CD4-positive, alpha-beta T cell (primary cell): ENCODE measurements around the gene SLC51A. TPM values are rescaled to one million over a fixed set of nuclear protein-coding genes. Genes with fewer than 3 reads are reported as not detected.
"Not testable (repeated sequence)": the region's sequence is repeated elsewhere in the genome, so short reads cannot be mapped to it uniquely, and the experiment has no call there.

Experiments
- ATAC-seq: fragments of 200-7000 bp; cut with Tn5 transposase; one replicate; pipeline ENCODE4 v1.10.0; 2022; ENCODE audit warnings: mild to moderate bottlenecking; ENCODE audit not compliant: poor library complexity
- CTCF ChIA-PET: fragments of 350-600 bp; sonication (Branson Sonifier 250); formaldehyde crosslinking; loops from one replicate; lab custom pipeline; 2021; ENCODE audit warnings: antibody characterized with exemption, inconsistent platforms; lab: Charles Lee
- POLR2A ChIA-PET: fragments of 350-600 bp; sonication (Branson Sonifier 250); formaldehyde crosslinking; loops from one replicate; lab custom pipeline; 2021; ENCODE audit warnings: antibody characterized with exemption, inconsistent platforms; lab: Charles Lee
- DNase-seq, 14 experiments: peaks; one replicate each; pipeline ENCODE4 v3.0.0-alpha.2; 2013 to 2020; ENCODE audit warnings: mixed read lengths in 2 of 14
- H3K27ac ChIP-seq, 2 donors: one replicate each; pipeline versions ENCODE4 v1.5.1 to v1.7.0; 2013; ENCODE audit warnings: low read length in 2 of 2, low read depth in 1 of 2, mild to moderate bottlenecking in 1 of 2
- H3K27me3 ChIP-seq, 2 experiments: 1 replicate in 1 of 2; 2 replicates in 1 of 2; pipeline versions ENCODE4 v1.6.1 to v1.7.0; 2013; ENCODE audit warnings: low read length in 2 of 2, control low read depth in 1 of 2, mild to moderate bottlenecking in 1 of 2, moderate library complexity in 1 of 2; ENCODE audit not compliant: insufficient read depth in 2 of 2, control insufficient read depth in 1 of 2
- H3K36me3 ChIP-seq: one replicate; pipeline ENCODE4 v1.6.1; 2013; ENCODE audit warnings: low read length, control low read depth; ENCODE audit not compliant: insufficient read depth
- H3K4me1 ChIP-seq: one replicate; pipeline ENCODE4 v1.6.1; 2013; ENCODE audit warnings: low read length, control low read depth; ENCODE audit not compliant: insufficient read depth
- H3K4me3 ChIP-seq: one replicate; pipeline ENCODE4 v1.5.1; 2013; ENCODE audit warnings: mild to moderate bottlenecking, low read length, moderate library complexity
- H3K9me3 ChIP-seq, 2 experiments: 1 replicate in 1 of 2; 2 replicates in 1 of 2; pipeline versions ENCODE4 v1.6.1 to v1.7.0; 2013; ENCODE audit warnings: low read length in 2 of 2, mild to moderate bottlenecking in 2 of 2, control low read depth in 1 of 2, moderate library complexity in 1 of 2; ENCODE audit not compliant: control insufficient read depth in 1 of 2, insufficient read depth in 1 of 2
- H3K27ac Mint-ChIP-seq: one replicate; pipeline ENCODE4 v1.8.0; 2020; ENCODE audit warnings: mixed read lengths
- H3K27me3 Mint-ChIP-seq: one replicate; pipeline ENCODE4 v1.8.0; 2021; ENCODE audit warnings: mixed read lengths
- H3K36me3 Mint-ChIP-seq: one replicate; pipeline ENCODE4 v1.8.0; 2021; ENCODE audit warnings: low read depth, mixed read lengths
- H3K4me1 Mint-ChIP-seq: one replicate; pipeline ENCODE4 v1.8.0; 2021; ENCODE audit warnings: low read depth, mixed read lengths
- H3K4me3 Mint-ChIP-seq: one replicate; pipeline ENCODE4 v1.8.0; 2020; ENCODE audit warnings: mild to moderate bottlenecking, mixed read lengths
- H3K9me3 Mint-ChIP-seq: one replicate; pipeline ENCODE4 v1.8.0; 2020; ENCODE audit warnings: mixed read lengths
- intact Hi-C, 2 experiments: fragments of 100-400 bp; cut with DNase I in 1 of 2; cut with micrococcal nuclease in 1 of 2; formaldehyde crosslinking; loops; one replicate each; pipeline versions ENCODE4 v1.15.1 to v1.9.0; 2023 to 2025; cut with DNase I, micrococcal nuclease
- total RNA-seq, 174 experiments: library from RNA in 2 of 174; stranded (reverse) in 2 of 174; gene quantifications; one replicate each; pipeline ENCODE4 v1.2.3 and lab custom pipeline; 2021 to 2026
- TF ChIP-seq, protein P1 (sequence below): fragments of 200-600 bp; IDR thresholded peaks from one replicate; pipeline ENCODE4 v1.8.0; 2022; ENCODE audit warnings: antibody characterized with exemption, mild to moderate bottlenecking

Gene SLC51A
- total RNA-seq, 2 experiments from 2014 or later, result not detected

DNA sequence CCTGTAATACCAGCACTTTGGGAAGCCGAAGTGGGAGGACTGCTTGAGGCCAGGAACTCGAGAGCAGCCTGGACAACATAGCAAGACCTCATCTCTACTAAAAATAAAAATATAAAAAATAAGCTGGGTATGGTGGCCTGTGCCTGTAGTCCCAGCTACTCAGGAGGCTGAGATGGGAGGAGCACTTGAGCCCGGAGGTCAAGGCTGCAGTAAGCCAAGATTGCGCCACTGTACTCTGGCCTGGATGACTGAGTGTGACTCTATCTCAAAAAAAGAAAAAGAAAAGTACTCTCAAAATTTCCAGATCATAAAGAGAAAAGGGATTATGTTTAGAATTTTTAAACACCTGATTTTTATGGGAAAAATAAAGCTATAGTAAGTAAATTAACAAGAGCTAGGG is 24.1 kb downstream of the SLC51A start:
- Histone ChIP-seq H3K27ac (no peak overlapping the region), H3K36me3 (peaks cover 46% of the 10 kb centered on the region), H3K4me3 (no peak overlapping the region), H3K4me1 (no peaks in the 10 kb centered on the region), H3K9me3 (no peaks in the 10 kb centered on the region), H3K27me3 (no peaks in the 10 kb centered on the region)
- Mint-ChIP-seq H3K27me3 (no peaks in the 10 kb centered on the region), H3K4me3 (no peak overlapping the region), H3K27ac (no peak overlapping the region), H3K4me1 (no peaks in the 10 kb centered on the region), H3K9me3 (no peaks in the 10 kb centered on the region), H3K36me3 (peaks cover 70% of the 10 kb centered on the region)
- POLR2A ChIA-PET, result interaction anchor here (0.6 kb wide), 1 partner anchor 128 kb away, joined by 3 read pairs; no protein-coding TSS in a partner anchor
- no peak for ATAC-seq
- intact Hi-C loops, result no loop called here
- CTCF ChIA-PET, result interaction anchor here (0.6 to 1.4 kb wide), 3 partner anchors 13 to 272 kb away, joined by 3 to 7 read pairs (median 4); no protein-coding TSS in a partner anchor
- DNase-seq, result no peak
- TF ChIP-seq, protein P1, sequence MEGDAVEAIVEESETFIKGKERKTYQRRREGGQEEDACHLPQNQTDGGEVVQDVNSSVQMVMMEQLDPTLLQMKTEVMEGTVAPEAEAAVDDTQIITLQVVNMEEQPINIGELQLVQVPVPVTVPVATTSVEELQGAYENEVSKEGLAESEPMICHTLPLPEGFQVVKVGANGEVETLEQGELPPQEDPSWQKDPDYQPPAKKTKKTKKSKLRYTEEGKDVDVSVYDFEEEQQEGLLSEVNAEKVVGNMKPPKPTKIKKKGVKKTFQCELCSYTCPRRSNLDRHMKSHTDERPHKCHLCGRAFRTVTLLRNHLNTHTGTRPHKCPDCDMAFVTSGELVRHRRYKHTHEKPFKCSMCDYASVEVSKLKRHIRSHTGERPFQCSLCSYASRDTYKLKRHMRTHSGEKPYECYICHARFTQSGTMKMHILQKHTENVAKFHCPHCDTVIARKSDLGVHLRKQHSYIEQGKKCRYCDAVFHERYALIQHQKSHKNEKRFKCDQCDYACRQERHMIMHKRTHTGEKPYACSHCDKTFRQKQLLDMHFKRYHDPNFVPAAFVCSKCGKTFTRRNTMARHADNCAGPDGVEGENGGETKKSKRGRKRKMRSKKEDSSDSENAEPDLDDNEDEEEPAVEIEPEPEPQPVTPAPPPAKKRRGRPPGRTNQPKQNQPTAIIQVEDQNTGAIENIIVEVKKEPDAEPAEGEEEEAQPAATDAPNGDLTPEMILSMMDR, result no peak

DNA sequence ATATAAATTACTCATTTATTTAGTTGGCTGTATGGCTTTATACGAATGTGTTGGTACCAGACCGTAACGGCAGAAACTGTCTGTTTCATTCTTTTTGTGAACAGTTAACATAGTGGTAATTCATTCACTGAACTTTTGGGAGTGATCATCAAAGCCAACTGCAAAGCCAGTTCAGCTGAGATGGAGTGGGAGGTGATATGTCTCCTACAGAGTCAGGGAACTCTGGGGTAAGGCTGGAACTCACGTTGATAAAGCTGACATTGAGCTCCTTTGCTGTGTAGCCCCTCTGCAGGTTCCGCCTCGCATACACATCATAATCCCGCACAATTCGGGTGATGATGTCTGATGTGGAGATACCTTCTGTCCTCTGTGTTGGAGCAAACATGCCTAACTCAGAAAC is 25.4 kb downstream of the SLC51A start:
- no peaks in the 10 kb centered on the region for H3K27me3 Mint-ChIP-seq
- Histone ChIP-seq H3K4me1 (no peaks in the 10 kb centered on the region), H3K27me3 (no peaks in the 10 kb centered on the region), H3K27ac (no peak overlapping the region), H3K9me3 (no peaks in the 10 kb centered on the region), H3K4me3 (no peak overlapping the region), H3K36me3 (peaks cover 58% of the 10 kb centered on the region)
- no peak for ATAC-seq
- H3K9me3 Mint-ChIP-seq, result no peaks in the 10 kb centered on the region
- no peak overlapping the region for H3K4me3 Mint-ChIP-seq
- TF ChIP-seq, protein P1, result no peak
- ChIA-PET CTCF (no interaction called here), POLR2A (no interaction called here)
- no peaks in the 10 kb centered on the region for H3K4me1 Mint-ChIP-seq
- H3K36me3 Mint-ChIP-seq, result peaks cover 70% of the 10 kb centered on the region
- no peak overlapping the region for H3K27ac Mint-ChIP-seq
- DNase-seq, result no peak
- intact Hi-C loops, result no loop called here

DNA sequence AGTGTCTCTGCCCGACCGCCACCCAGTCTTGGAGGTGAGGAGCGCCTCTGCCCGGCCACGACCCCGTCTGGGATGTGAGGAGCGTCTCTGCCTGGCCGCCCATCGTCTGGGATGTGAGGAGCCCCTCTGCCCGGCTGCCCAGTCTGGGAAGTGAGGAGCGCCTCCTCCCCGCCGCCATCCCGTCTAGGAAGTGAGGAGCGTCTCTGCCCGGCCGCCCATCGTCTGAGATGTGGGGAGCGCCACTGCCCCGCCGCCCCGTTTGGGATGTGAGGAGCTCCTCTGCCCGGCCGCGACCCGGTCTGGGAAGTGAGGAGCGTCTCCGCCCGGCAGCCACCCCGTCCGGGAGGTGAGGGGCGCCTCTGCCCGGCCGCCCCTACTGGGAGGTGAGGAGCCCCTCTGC is 27.8 kb downstream of the SLC51A start:
- H3K4me3 ChIP-seq, H3K9me3 ChIP-seq, ATAC-seq, H3K4me1 Mint-ChIP-seq, DNase-seq, POLR2A ChIA-PET, H3K27me3 Mint-ChIP-seq, H3K27me3 ChIP-seq, intact Hi-C loops, H3K27ac ChIP-seq, H3K9me3 Mint-ChIP-seq, H3K4me1 ChIP-seq, H3K27ac Mint-ChIP-seq, H3K4me3 Mint-ChIP-seq, CTCF ChIA-PET: not testable (repeated sequence)
- peaks cover 51% of the 10 kb centered on the region for H3K36me3 ChIP-seq
- peaks cover 64% of the 10 kb centered on the region for H3K36me3 Mint-ChIP-seq
